ENCODE data around the gene MCIDAS. TPM values are rescaled to one million over a fixed set of nuclear protein-coding genes. Genes with fewer than 3 reads are reported as not detected.
A peak's percentile ranks its signal among the peaks of the same experiment; 100 is the strongest.

MCIDAS gene
- total and polyA plus RNA-seq, 4 donors = not detected

DNA sequence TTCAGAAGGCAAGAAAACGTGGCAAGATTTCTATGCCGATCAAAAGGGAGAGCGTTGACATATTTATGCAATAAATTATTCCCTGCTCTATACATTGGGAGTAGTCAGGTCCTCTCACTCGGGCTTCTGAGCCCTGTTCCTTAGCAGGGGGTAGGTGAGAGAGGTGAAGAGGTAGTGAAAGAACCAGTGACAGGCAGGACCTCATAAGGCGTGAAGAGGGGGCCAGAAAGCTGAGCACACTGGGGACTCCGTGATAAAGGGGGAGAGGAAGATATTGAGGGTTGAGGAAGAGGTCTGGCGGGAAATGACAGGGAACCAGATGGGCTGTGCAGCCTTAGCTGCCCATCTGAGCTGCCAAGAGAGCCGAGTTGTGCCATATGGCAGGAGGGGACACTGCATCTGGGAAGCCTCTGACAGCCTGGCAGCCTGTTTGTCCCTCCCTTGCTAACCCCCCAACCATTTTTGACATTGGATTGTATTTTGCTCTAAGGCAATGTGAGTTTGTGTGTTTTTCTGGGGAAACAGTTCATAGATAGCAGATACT lies 53.4 kb downstream of the MCIDAS start:
- Histone ChIP-seq H3K27ac (ENCODE audit: low read depth in 1 of 2, low read length in 2 of 2) (no peak overlapping the region), H3K27me3 (ENCODE audit: control insufficient read depth in 4 of 4, insufficient read depth in 4 of 4, low read length in 3 of 4) (peaks cover 0 to 10% (median 2%) of the 10 kb centered on the region in 4 donors), H3K9me3 (ENCODE audit: control insufficient read depth in 4 of 4, low read length in 3 of 4) (no peaks in the 10 kb centered on the region), H3K4me1 (ENCODE audit: control insufficient read depth in 4 of 4, insufficient read depth in 4 of 4, low read length in 3 of 4) (peaks cover 10 to 32% (median 29%) of the 10 kb centered on the region in 4 donors), H3K36me3 (ENCODE audit: control insufficient read depth in 4 of 4, insufficient read depth in 3 of 4, low read depth in 1 of 4, low read length in 3 of 4) (no peaks in the 10 kb centered on the region), H3K4me3 (ENCODE audit: low read depth in 1 of 3, low read length in 3 of 3) (peak overlapping the region in 2 of 3 donors; percentile 57 to 59), H3K9ac (ENCODE audit: low read depth in 1 of 2, low read length in 2 of 2) (no peak overlapping the region)
- TF ChIP-seq, protein P1, sequence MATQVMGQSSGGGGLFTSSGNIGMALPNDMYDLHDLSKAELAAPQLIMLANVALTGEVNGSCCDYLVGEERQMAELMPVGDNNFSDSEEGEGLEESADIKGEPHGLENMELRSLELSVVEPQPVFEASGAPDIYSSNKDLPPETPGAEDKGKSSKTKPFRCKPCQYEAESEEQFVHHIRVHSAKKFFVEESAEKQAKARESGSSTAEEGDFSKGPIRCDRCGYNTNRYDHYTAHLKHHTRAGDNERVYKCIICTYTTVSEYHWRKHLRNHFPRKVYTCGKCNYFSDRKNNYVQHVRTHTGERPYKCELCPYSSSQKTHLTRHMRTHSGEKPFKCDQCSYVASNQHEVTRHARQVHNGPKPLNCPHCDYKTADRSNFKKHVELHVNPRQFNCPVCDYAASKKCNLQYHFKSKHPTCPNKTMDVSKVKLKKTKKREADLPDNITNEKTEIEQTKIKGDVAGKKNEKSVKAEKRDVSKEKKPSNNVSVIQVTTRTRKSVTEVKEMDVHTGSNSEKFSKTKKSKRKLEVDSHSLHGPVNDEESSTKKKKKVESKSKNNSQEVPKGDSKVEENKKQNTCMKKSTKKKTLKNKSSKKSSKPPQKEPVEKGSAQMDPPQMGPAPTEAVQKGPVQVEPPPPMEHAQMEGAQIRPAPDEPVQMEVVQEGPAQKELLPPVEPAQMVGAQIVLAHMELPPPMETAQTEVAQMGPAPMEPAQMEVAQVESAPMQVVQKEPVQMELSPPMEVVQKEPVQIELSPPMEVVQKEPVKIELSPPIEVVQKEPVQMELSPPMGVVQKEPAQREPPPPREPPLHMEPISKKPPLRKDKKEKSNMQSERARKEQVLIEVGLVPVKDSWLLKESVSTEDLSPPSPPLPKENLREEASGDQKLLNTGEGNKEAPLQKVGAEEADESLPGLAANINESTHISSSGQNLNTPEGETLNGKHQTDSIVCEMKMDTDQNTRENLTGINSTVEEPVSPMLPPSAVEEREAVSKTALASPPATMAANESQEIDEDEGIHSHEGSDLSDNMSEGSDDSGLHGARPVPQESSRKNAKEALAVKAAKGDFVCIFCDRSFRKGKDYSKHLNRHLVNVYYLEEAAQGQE (IDR thresholded peaks at IDR 0.05) = no peak
- TF ChIP-seq, protein P2, sequence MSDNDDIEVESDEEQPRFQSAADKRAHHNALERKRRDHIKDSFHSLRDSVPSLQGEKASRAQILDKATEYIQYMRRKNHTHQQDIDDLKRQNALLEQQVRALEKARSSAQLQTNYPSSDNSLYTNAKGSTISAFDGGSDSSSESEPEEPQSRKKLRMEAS (IDR thresholded peaks at IDR 0.05) = no peak
- no peak for TF ChIP-seq RAD21 (IDR thresholded peaks at IDR 0.05)
- TF ChIP-seq EGR1 (IDR thresholded peaks at IDR 0.05; ENCODE audit: low read depth in 2 of 2) = no peak
- no peak for TF ChIP-seq SP1 (IDR thresholded peaks at IDR 0.05)
- no peak for TF ChIP-seq YY1 (IDR thresholded peaks at IDR 0.05)
- TF ChIP-seq RXRA (IDR thresholded peaks at IDR 0.05) = no peak
- no peak for TF ChIP-seq HNF4G (IDR thresholded peaks at IDR 0.05)
- 19% methylated on average over 8 of the region's 8 CpGs for WGBS
- no peak for DNase-seq (ENCODE audit: low spot score)

DNA sequence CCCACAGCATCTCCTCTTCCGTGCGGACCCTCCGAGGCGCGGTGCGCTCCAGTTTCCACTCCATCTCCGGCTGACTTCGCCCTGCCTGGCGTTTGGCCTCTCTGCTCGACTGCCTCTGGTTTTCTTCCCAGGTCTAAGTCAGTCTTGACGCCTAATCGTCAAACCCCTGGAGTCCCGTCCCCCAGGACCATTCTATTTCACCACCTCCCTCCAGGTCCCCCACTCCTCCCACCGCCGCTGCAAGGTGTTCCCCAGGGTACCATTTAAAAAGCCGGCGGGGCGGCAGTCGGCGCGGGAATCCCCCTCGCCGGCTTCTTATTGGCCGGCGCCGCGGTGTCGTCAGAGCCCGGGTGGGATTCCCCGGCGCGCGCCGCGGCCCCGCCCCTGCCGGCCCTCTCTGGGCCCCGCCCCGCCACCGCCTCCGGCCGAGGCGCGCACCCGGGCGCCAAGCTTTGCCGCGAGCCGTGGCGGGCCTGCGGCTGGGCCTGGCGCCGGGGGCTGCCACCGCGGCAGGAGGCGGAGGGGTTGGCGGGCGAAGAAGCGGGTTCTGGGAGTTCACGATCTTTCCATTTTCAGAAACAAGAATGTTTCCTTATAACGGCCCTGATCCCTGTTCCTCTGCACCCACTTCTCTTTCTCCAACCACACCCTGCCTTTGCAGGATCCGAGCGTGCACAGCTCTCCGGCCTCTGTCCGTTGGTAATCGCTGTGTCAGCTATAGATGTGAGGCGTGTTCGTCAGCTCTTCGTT lies 54.0 kb downstream of the MCIDAS start, which contains the start of gene CDC20B:
CDC20B (minus strand) TSS at position 241 of the 750 bp plus-strand sequence; CDS start at position 64, 177 bp downstream.
- DNase-seq (ENCODE audit: low spot score) = peak; percentile 76
- TF ChIP-seq, protein P1 (IDR thresholded peaks at IDR 0.05) = no peak
- TF ChIP-seq YY1 (IDR thresholded peaks at IDR 0.05) (no peak), SP1 (IDR thresholded peaks at IDR 0.05) (no peak), RAD21 (IDR thresholded peaks at IDR 0.05) (no peak), FOXA1 (IDR thresholded peaks at IDR 0.05) (no peak), JUND (IDR thresholded peaks at IDR 0.05) (no peak)
- TF ChIP-seq, protein P3, sequence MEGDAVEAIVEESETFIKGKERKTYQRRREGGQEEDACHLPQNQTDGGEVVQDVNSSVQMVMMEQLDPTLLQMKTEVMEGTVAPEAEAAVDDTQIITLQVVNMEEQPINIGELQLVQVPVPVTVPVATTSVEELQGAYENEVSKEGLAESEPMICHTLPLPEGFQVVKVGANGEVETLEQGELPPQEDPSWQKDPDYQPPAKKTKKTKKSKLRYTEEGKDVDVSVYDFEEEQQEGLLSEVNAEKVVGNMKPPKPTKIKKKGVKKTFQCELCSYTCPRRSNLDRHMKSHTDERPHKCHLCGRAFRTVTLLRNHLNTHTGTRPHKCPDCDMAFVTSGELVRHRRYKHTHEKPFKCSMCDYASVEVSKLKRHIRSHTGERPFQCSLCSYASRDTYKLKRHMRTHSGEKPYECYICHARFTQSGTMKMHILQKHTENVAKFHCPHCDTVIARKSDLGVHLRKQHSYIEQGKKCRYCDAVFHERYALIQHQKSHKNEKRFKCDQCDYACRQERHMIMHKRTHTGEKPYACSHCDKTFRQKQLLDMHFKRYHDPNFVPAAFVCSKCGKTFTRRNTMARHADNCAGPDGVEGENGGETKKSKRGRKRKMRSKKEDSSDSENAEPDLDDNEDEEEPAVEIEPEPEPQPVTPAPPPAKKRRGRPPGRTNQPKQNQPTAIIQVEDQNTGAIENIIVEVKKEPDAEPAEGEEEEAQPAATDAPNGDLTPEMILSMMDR (IDR thresholded peaks at IDR 0.05; ENCODE audit: low read depth, low read length, missing input control) = no peak
- TF ChIP-seq, protein P2 (IDR thresholded peaks at IDR 0.05) = no peak
- under 1% methylated on average over 69 of the region's 69 CpGs for WGBS
- Histone ChIP-seq H3K9me3 (ENCODE audit: control insufficient read depth in 4 of 4, low read length in 3 of 4) (no peaks in the 10 kb centered on the region), H3K4me1 (ENCODE audit: control insufficient read depth in 4 of 4, insufficient read depth in 4 of 4, low read length in 3 of 4) (peaks cover 10 to 32% (median 29%) of the 10 kb centered on the region in 4 donors), H3K4me3 (ENCODE audit: low read depth in 1 of 3, low read length in 3 of 3) (peak within 1 kb of the TSS; percentile 37 to 59 (median 57)), H3K27ac (ENCODE audit: low read depth in 1 of 2, low read length in 2 of 2) (no peak within 1 kb of the TSS), H3K27me3 (ENCODE audit: control insufficient read depth in 4 of 4, insufficient read depth in 4 of 4, low read length in 3 of 4) (peaks cover 0 to 10% (median 2%) of the 10 kb centered on the region in 4 donors), H3K36me3 (ENCODE audit: control insufficient read depth in 4 of 4, insufficient read depth in 3 of 4, low read depth in 1 of 4, low read length in 3 of 4) (no peaks in the 10 kb centered on the region), H3K9ac (ENCODE audit: low read depth in 1 of 2, low read length in 2 of 2) (no peak within 1 kb of the TSS)

Data from liver (tissue), 9 donors.